ENCODE data around the gene SLC44A3.

DNA sequence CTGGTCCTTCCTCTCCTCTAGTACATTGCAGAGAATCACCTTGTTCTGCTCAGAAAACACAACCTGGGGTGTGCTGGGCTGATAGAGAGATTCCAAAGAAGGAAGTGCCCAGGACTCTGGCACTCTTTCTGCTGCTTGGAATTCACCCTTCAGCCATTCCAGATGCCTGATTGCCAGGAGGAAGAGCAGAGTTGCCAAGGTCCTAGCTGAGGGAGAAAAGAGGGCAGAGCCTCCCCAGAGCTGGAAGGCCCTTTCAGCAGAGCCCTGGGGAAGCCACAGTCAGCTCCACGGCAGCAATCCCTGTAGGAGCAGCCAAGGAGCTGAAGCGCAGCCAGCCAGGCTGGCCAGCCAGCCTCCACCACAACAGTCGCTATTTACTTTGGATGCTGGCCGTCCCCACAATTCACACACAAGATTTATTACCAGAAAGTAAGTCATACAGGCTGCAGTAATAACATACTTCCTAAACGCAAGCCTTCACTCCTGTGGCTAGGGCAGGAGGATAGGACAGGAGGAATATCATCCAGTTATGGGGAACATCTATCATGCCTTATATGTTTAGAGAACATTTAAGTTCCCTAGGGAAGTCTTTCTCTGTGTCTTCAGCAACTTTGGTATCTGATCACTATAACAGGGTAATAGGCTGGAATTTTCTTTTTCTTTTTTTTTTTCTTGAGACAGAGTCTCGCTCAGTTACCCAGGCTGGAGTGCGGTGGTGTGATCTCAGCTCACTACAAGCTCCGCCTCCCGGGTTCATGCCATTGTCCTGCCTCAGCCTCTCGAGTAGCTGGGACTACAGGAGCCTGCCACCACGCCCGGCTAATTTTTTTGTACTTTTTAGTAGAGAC, 36.6 kb upstream of the SLC44A3 start:
- TF ChIP-seq, protein P1, sequence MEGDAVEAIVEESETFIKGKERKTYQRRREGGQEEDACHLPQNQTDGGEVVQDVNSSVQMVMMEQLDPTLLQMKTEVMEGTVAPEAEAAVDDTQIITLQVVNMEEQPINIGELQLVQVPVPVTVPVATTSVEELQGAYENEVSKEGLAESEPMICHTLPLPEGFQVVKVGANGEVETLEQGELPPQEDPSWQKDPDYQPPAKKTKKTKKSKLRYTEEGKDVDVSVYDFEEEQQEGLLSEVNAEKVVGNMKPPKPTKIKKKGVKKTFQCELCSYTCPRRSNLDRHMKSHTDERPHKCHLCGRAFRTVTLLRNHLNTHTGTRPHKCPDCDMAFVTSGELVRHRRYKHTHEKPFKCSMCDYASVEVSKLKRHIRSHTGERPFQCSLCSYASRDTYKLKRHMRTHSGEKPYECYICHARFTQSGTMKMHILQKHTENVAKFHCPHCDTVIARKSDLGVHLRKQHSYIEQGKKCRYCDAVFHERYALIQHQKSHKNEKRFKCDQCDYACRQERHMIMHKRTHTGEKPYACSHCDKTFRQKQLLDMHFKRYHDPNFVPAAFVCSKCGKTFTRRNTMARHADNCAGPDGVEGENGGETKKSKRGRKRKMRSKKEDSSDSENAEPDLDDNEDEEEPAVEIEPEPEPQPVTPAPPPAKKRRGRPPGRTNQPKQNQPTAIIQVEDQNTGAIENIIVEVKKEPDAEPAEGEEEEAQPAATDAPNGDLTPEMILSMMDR (IDR thresholded peaks at IDR 0.05) = no peak
- TF ChIP-seq POLR2A (IDR thresholded peaks at IDR 0.05) = no peak

Data from heart left ventricle (tissue), 13 donors.